ENCODE results near the gene SSR2. TPM values are rescaled to one million over a fixed set of nuclear protein-coding genes. Genes with fewer than 3 reads are reported as not detected.
"Not testable (repeated sequence)": the region's sequence is repeated elsewhere in the genome, so short reads cannot be mapped to it uniquely, and the experiment has no call there.

The SSR2 gene
- total RNA-seq, 1 experiment from 2014 or later, result 198 TPM

DNA sequence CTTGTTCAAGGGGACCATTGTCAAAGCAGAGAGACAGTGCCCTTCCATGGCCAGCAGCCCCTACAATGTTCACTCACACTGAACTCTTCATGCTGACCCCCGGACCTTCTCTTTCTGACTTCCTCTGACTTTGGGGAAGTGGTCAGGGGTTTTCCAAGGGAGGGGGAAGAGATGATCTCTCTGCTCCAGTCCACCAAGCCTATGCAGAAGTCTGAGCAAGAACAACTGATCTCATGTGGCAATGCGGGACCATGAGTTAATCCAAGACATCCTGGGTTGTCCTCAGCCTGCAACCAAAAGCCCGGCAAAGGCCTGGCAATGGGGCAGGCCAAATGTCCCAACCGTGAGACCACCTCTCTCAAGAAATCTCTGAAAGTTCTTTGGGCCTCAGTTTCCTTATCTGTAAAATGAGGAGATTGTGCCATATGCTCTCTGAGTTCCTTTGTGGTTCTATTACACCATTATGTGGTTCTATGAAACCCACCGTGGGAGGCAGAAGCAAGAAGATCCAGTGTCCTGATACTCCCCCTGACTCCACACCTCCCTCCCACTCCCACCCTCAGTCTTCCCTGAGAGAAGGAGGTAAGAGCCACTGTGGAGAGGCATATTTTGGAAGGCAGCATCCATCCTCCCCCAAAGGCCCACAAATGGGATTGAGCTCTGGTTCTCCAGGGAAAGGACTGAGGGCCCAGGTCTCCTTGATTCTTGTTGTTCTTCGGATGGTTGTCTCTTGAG, 30.6 kb downstream of the SSR2 start:
- Histone ChIP-seq H3K9me3 (no peaks in the 10 kb centered on the region), H3K4me1 (peaks cover 8% of the 10 kb centered on the region), H3K36me3 (ENCODE audit: control insufficient read depth, insufficient read depth, low read length) (no peaks in the 10 kb centered on the region), H3K27me3 (replicated peaks; ENCODE audit: control insufficient read depth, insufficient read depth, low read length) (no peaks in the 10 kb centered on the region), H3K4me3 (ENCODE audit: low read depth, low read length) (no peak overlapping the region)
- TF ChIP-seq, protein P1, sequence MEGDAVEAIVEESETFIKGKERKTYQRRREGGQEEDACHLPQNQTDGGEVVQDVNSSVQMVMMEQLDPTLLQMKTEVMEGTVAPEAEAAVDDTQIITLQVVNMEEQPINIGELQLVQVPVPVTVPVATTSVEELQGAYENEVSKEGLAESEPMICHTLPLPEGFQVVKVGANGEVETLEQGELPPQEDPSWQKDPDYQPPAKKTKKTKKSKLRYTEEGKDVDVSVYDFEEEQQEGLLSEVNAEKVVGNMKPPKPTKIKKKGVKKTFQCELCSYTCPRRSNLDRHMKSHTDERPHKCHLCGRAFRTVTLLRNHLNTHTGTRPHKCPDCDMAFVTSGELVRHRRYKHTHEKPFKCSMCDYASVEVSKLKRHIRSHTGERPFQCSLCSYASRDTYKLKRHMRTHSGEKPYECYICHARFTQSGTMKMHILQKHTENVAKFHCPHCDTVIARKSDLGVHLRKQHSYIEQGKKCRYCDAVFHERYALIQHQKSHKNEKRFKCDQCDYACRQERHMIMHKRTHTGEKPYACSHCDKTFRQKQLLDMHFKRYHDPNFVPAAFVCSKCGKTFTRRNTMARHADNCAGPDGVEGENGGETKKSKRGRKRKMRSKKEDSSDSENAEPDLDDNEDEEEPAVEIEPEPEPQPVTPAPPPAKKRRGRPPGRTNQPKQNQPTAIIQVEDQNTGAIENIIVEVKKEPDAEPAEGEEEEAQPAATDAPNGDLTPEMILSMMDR (IDR thresholded peaks at IDR 0.05; ENCODE audit: insufficient read depth in 1 of 2, low read depth in 1 of 2, low read length in 1 of 2, severe bottlenecking in 1 of 2, unreplicated experiment in 1 of 2), result no peak
- BruUV-seq (replicated peaks), result no TSS peak
- ChIA-PET CTCF (interaction anchor here (0.6 to 3.1 kb wide), 13 partner anchors 11 to 80 kb away, joined by 3 to 29 read pairs (median 5); partner anchors contain the start of gene ARHGEF2), POLR2A (no interaction called here)
- Mint-ChIP-seq H3K36me3 (ENCODE audit: insufficient read depth, unreplicated experiment) (no peaks in the 10 kb centered on the region), H3K9me3 (ENCODE audit: unreplicated experiment) (no peaks in the 10 kb centered on the region), H3K27me3 (ENCODE audit: insufficient read depth, unreplicated experiment) (no peaks in the 10 kb centered on the region), H3K4me1 (ENCODE audit: low read depth, unreplicated experiment) (peaks cover 8% of the 10 kb centered on the region), H3K27ac (ENCODE audit: unreplicated experiment) (peak overlapping the region; percentile 39), H3K4me3 (ENCODE audit: unreplicated experiment) (no peak overlapping the region)
- DNase-seq, result no peak
- intact Hi-C loops (cut with micrococcal nuclease; ENCODE audit: unreplicated experiment), result no loop called here

DNA sequence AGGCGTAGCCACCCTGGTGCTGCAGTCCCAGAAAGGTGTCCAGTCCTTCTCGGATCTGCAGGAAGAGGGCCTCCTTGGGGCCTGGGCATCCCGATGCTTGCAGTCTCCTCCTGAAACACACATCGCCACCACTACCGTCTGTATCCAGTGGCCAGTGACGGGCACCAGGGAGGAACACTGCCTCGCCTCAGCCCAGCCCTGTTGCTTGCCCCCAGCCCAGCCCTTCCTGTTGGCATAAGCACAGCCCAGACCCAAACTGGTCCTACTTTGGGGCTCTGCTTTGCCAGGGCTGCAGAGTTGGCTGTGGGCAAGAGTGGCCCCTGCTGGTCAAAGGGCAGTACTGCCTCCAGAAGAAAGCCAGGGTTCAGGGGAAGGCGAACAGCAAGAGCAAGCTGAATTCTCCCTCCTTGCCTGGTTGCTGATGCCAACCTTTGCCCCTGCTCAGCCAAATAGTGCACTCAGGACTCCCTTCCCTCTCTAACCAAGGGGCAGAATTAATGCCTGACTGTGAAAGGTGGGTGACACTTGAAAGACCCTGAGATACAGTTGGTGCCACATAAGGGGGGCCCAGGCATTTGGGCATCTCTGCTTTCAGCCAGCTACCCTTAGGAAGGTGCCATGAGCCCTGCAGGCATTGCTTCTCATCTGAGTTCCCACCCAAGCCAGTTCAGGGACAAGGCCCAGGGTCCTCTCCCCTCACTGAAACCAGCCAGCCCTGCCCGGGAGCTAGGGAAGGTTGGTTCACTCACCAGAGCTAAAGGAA, 31.3 kb downstream of the SSR2 start:
- CTCF ChIA-PET, result interaction anchor here (0.6 to 3.1 kb wide), 13 partner anchors 11 to 79 kb away, joined by 3 to 29 read pairs (median 5); partner anchors contain the start of gene ARHGEF2
- H3K4me3 ChIP-seq (ENCODE audit: low read depth, low read length), result no peak overlapping the region
- Mint-ChIP-seq H3K4me3 (ENCODE audit: unreplicated experiment) (no peak overlapping the region), H3K36me3 (ENCODE audit: insufficient read depth, unreplicated experiment) (no peaks in the 10 kb centered on the region), H3K27me3 (ENCODE audit: insufficient read depth, unreplicated experiment) (no peaks in the 10 kb centered on the region), H3K27ac (ENCODE audit: unreplicated experiment) (no peak overlapping the region), H3K9me3 (ENCODE audit: unreplicated experiment) (no peaks in the 10 kb centered on the region), H3K4me1 (ENCODE audit: low read depth, unreplicated experiment) (peaks cover 2% of the 10 kb centered on the region)
- no TSS peak for BruUV-seq (replicated peaks)
- H3K9me3 ChIP-seq, result no peaks in the 10 kb centered on the region
- peaks cover 4% of the 10 kb centered on the region for H3K4me1 ChIP-seq
- POLR2A ChIA-PET, result no interaction called here
- intact Hi-C loops (cut with micrococcal nuclease; ENCODE audit: unreplicated experiment), result loop anchor here (1.0 kb wide), 3 partner anchors 23 to 55 kb away; partner anchors contain the start of gene KHDC4
- TF ChIP-seq, protein P1 (IDR thresholded peaks at IDR 0.05; ENCODE audit: insufficient read depth in 1 of 2, low read depth in 1 of 2, low read length in 1 of 2, severe bottlenecking in 1 of 2, unreplicated experiment in 1 of 2), result peak; percentile 94 to 98
- no peaks in the 10 kb centered on the region for H3K27me3 ChIP-seq (replicated peaks; ENCODE audit: control insufficient read depth, insufficient read depth, low read length)
- no peaks in the 10 kb centered on the region for H3K36me3 ChIP-seq (ENCODE audit: control insufficient read depth, insufficient read depth, low read length)
- peak; percentile 60 to 80 for DNase-seq

DNA sequence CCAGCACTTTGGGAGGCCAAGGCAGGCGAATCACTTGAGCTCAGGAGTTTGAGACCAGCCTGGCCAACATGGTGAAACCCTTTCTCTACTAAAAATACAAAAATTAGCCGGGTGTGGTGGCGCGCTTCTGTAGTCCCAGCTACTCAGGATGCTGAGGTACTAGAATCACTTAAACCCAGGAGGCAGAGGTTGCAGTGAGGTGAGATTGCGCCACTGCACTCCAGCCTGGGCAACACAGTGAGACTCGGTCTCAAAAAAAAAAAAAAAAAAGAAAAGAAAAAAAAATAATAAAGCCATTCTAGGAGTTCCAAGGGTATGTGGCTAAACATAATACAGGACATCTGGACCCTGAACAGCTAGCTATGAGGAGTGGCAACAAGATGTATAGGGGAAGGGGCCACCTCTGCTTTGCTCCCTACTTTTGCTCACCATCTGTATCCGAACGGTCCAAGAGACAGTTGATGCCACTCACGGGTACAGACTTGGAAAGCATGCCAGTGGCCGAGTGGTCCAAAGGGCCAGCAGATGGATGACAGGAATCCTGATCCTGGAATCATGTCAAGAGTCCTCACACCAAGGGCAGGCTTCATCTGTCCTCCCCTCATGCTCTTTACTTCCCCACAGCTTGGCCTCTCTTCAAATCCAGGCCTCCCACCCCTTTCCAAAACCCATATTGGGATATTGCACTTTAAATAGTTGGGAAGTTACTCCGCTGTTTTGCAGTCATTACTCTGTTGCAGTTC, 35.7 kb downstream of the SSR2 start:
- H3K27ac Mint-ChIP-seq (ENCODE audit: unreplicated experiment); H3K4me3 Mint-ChIP-seq (ENCODE audit: unreplicated experiment); POLR2A ChIA-PET; H3K27me3 ChIP-seq (replicated peaks; ENCODE audit: control insufficient read depth, insufficient read depth, low read length); H3K4me1 ChIP-seq; intact Hi-C loops (cut with micrococcal nuclease; ENCODE audit: unreplicated experiment); H3K9me3 ChIP-seq; H3K4me3 ChIP-seq (ENCODE audit: low read depth, low read length); H3K36me3 ChIP-seq (ENCODE audit: control insufficient read depth, insufficient read depth, low read length); BruUV-seq (replicated peaks); H3K36me3 Mint-ChIP-seq (ENCODE audit: insufficient read depth, unreplicated experiment); H3K27me3 Mint-ChIP-seq (ENCODE audit: insufficient read depth, unreplicated experiment); DNase-seq; H3K9me3 Mint-ChIP-seq (ENCODE audit: unreplicated experiment): not testable (repeated sequence)
- CTCF ChIA-PET, result interaction anchor here (0.6 to 3.0 kb wide), 2 partner anchors 47 to 240 kb away, joined by 3 to 18 read pairs; no protein-coding TSS in a partner anchor
- H3K4me1 Mint-ChIP-seq (ENCODE audit: low read depth, unreplicated experiment), result peaks cover 21% of the 10 kb centered on the region

All from Caco-2 (cell line).